DMS153 treated with DMSO at 0.1 percent for 48 hours (cell line): Measurements from ENCODE around the gene SEMA3G.

Experiments used
- DNase-seq: peaks from one replicate; lab custom pipeline; 2025; ENCODE audit not compliant: unreplicated experiment; lab: John Stamatoyannopoulos, UW

The SEMA3G gene

GRCh38 chr3:52397676-52398399 is 47.1 kb downstream of the SEMA3G start:
- no peak for DNase-seq

GRCh38 chr3:52396907-52397591 is 47.9 kb downstream of the SEMA3G start:
- DNase-seq, result no peak

DNA sequence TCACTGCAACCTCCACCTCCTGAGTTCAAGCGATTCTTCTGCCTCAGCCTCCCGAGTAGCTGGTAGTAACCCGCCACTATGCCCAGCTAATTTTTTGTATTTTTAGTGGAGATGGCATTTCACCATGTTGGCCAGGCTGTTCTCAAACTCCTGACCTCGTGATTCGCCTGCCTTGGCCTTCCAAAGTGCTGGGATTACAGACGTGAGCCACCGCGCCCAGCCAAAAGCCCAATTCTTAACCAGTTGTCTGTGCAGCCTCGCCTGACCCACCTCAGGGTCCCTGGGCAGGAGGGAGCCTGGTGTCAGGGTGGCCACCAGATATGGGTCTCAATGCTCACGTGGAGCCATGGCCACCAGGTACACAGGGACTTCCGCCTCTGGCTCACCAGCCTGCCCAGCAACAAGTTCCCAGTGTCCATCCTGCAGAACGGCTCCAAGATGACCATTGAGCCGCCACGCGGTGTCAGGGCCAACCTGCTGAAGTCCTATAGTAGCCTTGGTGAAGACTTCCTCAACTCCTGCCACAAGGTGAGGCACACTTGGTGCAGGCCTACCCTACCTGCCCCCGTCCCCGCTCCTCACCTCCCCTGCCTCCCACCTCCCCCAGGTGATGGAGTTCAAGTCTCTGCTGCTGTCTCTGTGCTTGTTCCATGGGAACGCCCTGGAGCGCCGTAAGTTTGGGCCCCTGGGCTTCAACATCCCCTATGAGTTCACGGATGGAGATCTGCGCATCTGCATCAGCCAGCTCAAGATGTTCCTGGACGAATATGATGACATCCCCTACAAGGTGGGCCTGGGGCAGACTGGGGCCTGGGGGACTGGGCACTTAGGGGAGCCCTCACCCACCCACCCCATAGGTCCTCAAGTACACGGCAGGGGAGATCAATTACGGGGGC is 48.6 kb downstream of the SEMA3G start:
- no peak for DNase-seq

DNA sequence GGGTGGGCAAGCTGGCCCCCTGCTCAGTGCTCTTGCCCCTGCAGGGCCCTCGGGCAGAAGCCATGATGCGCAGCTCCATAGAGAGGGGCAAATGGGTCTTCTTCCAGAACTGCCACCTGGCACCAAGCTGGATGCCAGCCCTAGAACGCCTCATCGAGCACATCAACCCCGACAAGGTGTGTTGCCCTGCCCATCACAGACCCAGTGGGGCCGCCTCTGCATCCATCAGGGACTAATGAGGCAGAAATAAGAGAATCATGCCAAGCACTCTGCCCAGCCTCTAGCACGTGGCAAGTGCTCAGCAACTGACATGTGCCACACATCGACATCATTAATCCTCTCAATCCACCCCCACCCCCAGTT is 49.4 kb downstream of the SEMA3G start:
- no peak for DNase-seq

- DNase-seq, result no peak
Observed at GRCh38 chr3:52394751-52395502, 50.0 kb downstream of the SEMA3G start.

DNA sequence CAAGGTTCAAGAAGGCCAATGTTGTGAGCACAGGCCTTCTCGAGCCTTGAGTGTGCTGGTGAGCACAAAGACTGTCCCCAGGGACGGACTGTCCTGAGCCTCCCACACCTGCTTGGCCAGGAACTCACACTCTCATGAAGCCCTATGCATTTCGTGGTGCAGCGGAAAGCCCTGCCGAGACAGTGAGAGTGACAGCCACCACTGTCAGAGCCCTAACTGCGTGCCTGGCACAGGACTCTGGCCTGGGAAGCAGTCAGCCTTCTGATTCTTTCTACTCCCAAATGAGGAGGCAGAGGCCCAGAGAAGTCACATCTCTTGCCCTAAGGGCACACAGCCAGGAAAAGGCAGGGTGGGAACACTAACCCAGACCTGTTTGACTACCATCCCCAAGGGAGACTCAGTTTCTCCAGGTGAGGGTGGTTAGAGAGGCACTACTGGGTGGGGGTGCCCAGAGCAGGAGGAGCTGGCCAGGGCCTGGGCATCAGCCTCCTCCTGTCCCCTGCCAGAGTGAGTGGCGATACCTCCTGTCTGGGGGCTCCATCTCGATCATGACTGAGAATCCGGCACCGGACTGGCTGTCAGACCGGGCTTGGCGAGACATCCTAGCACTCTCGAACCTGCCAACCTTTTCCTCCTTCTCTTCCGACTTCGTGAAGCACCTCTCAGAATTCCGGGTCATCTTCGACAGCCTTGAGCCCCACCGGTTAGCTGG is 50.8 kb downstream of the SEMA3G start:
- no peak for DNase-seq

GRCh38 chr3:52393131-52393807 is 51.6 kb downstream of the SEMA3G start:
- no peak for DNase-seq

- DNase-seq, result no peak
Observed at GRCh38 chr3:52392216-52392930, 52.5 kb downstream of the SEMA3G start.

GRCh38 chr3:52391096-52391495 is 53.8 kb downstream of the SEMA3G start:
- no peak for DNase-seq

- no peak for DNase-seq
Observed at GRCh38 chr3:52388933-52389332, 56.0 kb downstream of the SEMA3G start.

GRCh38 chr3:52388348-52388821 is 56.5 kb downstream of the SEMA3G start:
- no peak for DNase-seq

GRCh38 chr3:52387481-52387880 is 57.4 kb downstream of the SEMA3G start:
- no peak for DNase-seq

DNA sequence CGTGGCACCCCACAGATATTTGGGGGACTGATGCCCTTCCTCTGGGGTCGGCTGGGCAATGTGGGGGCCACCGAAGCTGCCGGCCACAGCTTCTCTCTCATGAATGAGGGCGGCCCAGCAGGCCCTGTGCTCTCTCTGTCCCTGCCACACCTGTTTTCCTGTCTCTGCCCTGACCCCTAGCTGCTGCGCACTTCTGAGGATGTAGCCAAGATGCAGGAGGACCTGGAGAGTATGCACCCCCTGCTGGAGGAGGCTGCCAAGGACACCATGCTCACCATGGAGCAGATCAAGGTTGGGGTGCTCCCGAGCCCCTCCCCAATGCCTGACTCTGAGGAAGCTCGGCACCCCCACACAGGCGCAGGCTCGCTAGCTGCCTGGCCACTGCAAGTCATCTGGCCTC is 59.7 kb downstream of the SEMA3G start:
- no peak for DNase-seq

DNA sequence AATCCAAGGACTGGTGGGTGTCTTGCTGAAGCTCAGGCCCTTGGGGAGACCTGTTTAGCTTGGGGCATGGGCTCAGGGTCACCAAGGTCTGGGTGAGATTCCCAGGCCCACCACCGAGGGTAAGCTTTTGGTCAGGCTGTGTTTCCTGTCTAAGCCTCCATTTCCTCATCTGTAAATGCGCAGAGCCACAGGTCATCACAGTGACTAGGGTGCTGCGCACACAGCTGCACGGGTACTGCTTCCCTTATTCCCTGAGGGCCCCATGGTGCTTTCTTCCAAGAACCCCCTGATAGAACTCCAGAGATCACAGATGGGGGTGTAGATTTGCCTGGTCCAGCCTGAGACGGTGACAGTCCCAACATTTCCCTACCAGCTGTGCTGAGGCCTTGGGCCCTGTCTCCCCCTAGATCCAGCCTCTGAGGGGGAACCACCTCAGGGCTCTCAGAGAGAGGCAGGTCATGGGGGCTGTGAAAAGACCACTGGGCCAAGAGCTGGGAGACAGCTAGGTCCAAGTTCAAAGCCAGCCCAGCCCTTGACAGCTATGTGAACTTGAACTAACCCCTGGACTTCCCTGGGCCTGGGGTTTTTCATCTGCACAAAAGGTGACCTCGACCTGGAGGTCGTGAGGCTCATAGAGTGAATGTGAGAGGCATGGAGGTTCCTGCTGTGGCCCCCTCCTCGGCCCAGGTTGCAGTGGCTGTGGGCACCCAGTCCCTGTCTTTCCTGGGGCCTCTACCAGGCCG is 60.7 kb downstream of the SEMA3G start:
- DNase-seq, result no peak

DNA sequence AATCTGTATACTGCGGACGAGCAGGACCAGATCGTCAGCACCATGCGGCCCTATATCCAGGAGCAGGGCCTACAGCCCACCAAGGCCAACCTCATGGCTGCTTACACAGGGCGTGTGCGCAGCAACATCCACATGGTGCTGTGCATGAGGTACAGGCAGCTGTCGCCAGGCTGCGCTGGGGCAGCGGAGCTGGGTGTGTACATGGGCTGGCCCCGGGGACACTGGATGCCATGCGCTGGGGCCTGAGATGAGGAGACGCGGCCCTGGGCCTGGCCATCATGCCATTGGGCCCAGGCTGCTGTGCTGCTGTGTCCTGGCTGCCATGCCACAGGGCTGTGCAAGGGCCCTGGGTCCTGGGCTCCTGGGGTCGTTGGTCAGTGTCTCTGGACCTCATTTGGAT is 61.5 kb downstream of the SEMA3G start:
- DNase-seq, result no peak
